NCI-H1417 treated with DMSO at 0.1 percent for 48 hours (cell line): Measurements from ENCODE around the gene FSTL1.

ENCODE experiments used
- DNase-seq: peaks from one replicate; lab custom pipeline; 2025; lab: John Stamatoyannopoulos, UW

The FSTL1 gene

DNA sequence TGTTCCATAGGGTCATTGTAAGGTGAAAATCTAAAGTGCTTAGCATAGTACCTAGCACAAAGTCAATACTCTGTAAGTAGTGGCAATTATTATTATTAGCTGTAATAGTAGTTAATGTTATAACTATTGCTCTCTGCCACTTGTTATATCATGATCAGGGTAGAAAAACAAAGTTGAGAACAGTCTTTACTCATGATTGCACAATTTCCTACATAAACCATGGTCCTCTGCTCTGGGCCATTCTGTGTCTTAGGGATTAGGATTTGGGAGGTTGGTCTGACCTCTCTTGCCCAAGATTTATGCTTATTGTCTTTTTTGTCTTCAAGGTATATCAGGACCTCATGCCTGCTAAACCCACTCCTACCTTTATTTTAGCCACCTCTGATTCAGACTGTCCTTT lies 97.3 kb downstream of the FSTL1 start:
- DNase-seq, result no peak

DNA sequence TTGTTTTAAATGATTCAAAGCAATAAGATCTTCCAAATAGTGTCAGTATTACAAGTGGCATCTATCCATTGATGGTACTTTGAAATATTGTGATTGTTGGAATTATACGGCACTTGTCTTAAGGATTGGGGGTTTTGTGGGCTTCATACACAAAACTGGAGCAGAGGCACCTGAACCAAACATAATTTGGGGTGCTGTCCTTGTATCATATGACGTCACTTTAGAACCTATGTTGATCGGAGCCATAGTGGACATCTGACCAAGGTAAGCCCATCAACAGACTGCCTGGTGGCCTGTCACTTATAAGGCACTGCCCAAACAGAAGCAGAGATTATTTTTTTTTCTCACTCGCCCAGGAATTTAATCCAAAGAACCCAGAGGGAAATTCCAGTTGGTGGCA lies 98.8 kb downstream of the FSTL1 start:
- DNase-seq, result no peak

DNA sequence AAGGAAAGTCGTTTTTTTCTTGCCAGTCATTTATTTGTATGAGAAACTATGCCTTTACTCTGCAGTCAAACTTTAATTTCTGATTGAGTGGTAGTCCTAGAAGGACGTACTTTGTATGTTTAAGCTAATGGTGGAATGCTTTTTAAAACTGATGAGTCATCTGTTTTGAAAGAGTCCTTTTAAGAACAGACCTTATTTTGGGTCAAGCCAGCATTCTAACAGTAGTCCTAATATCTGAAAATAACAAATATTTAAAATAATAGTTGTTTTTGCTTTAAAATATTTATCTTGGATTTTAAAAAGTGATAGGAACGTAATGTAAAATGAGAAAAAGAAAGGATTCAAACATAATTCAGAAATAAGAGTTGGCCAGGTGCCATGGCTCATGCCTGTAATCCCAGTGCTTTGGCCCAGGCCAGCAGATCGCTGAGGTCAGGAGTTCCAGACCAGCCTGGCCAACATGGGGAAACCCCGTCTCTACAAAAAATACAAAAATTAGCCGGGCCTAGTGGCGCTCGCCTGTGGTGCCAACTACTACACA lies 100.3 kb downstream of the FSTL1 start:
- no peak for DNase-seq

DNA sequence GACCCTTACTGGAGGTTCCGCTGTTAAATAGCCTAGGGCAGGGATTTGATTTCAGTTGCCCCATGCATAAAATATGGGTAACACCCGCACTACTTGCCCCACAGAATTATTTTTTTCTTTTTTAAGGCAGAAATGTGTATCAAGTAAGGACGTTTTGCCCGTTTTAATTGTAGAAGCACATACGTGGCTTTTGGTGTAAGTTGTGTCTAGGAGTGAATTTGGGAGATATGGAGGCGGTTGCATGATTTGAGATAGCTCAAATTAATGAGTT lies 101.0 kb downstream of the FSTL1 start:
- DNase-seq, result no peak

DNA sequence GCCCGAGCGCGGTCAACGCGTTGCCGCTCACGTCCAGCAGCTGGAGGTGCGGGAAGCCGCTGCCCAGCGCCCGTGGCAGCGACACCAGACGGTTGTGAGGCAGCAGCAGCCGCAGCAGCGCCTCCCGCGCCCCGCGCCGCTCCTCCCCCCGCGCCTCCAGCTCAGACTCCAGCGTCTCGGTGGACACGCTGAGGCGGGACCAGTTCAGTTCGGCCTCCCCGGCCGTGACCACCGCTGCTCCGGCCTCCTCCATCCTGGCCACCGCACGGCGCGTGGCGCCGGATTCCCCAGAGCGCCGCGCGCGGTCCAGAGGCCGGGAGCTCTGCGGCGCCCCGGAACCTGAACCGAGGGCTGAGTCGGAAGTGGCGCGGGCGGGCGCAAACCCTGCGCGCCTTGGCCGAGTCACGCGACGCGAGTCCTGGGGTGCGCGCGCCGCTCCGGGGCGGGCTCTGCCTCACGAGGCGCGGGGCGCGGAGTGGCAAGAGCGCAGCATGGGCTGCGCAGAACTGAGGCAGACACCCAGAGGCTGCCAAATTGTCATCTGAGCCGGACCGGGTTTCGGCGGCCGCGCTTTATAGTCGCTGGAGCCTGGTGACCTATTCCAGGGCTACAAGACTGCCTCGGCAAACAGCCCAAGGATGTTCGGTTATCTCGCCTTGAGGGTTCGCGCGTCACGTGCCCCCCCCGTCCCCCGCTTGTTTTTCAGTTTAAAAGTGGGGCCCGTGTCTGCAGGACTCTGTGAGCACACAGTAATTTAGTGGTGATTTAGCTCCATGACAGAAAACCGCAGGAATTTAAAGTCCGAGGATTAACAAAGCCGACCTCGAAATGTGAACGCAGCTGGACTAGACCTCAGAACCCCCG lies 101.6 kb downstream of the FSTL1 start, which contains the start of gene LRRC58:
Gene LRRC58 (minus strand): TSS at position 364 of the 864 bp plus-strand sequence. CDS start 111 bp downstream, at position 253.
- DNase-seq, result peak; percentile 70

DNA sequence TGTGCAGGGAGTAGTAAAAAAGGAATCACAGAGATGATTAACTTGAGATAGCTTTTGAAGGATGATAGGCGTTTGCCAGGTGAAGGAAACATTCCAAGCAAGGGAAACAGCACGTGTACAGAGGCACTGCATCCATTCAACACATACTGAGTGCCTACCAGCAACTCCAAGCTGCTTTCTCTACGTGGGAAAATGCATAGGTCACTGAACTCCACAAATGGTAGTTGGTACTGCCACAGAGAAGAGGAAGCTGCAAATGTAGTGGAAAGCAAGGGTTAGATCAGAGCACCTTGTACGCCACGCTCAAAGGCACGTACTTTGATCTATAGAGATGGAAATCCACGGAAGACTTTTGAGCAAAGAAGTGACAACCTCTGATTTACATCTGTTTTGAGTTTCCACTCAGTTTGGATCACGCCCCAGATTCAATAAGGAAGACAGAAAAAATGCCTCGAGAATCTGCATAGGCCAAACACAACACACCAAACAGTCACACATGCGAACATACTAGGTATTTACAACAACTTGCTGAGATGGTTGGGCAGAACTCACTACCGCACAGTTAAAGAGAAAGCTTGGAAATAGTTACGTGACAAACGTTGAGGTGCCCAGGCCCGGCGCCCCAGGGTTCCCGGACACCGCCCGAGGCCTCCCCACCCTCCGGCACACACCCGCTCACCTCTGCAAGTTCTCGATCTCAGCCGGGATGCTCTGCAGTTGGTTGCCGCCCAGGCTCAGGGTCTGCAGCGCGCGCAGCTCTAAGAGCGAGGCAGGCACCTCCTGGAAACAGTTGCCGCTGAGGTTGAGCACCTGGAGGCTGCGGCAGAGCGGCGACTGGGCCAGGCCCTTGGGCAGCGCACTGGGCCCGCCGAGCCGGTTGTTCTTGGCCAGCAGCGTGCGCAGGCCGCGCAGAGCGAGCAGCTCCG lies 102.5 kb downstream of the FSTL1 start:
- peak; percentile 56 for DNase-seq

DNA sequence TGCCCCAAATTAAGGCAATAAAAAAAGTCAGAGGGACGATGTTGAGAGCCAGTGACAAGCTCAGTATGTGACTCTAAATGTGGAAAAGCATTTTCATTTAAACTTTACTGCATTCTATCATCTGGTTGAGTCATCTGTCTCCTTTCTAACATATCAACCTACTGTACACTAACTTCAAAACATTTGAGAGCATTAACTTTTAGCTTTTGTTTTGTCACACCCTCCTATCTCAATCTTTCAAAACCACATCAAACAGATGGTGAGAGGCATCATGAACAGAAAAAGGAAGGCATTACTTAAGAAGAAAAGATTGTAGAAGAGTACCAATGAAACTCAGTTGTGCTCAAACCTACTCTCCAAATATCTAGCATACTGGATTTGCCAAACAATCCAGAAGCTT lies 106.4 kb downstream of the FSTL1 start:
- no peak for DNase-seq
